ENCODE results near the gene SLC41A2. TPM values are rescaled to one million over a fixed set of nuclear protein-coding genes. Genes with fewer than 3 reads are reported as not detected.

SLC41A2 gene
- total RNA-seq, 1 donor from 2014 or later, result 7.6 TPM

- no peak for TF ChIP-seq CTCF (IDR thresholded peaks at IDR 0.05; ENCODE audit: unreplicated experiment)
- Mint-ChIP-seq H3K4me1 (ENCODE audit: low read depth) (peaks cover 7% of the 10 kb centered on the region), H3K4me3 (ENCODE audit: low read depth) (no peak overlapping the region), H3K36me3 (ENCODE audit: insufficient read depth) (no peaks in the 10 kb centered on the region), H3K27me3 (peaks cover 29% of the 10 kb centered on the region), H3K9me3 (ENCODE audit: low read depth) (peaks cover 2% of the 10 kb centered on the region), H3K27ac (no peak overlapping the region)
- no peak for DNase-seq (ENCODE audit: low spot score, unreplicated experiment)
These were observed 6.2 kb upstream of the SLC41A2 start for GRCh38 chr12:104964167-104964855.

- Mint-ChIP-seq H3K9me3 (ENCODE audit: low read depth) (peaks cover 2% of the 10 kb centered on the region), H3K27me3 (peaks cover 33% of the 10 kb centered on the region), H3K36me3 (ENCODE audit: insufficient read depth) (no peaks in the 10 kb centered on the region), H3K4me1 (ENCODE audit: low read depth) (peaks cover 7% of the 10 kb centered on the region), H3K27ac (no peak overlapping the region), H3K4me3 (ENCODE audit: low read depth) (no peak overlapping the region)
- no peak for DNase-seq (ENCODE audit: low spot score, unreplicated experiment)
- TF ChIP-seq CTCF (IDR thresholded peaks at IDR 0.05; ENCODE audit: unreplicated experiment), result no peak
These were observed 5.7 kb upstream of the SLC41A2 start for GRCh38 chr12:104963757-104964156.

- no peak for DNase-seq (ENCODE audit: low spot score, unreplicated experiment)
- Mint-ChIP-seq H3K27ac (no peak overlapping the region), H3K27me3 (peaks cover 54% of the 10 kb centered on the region), H3K9me3 (ENCODE audit: low read depth) (no peaks in the 10 kb centered on the region), H3K4me1 (ENCODE audit: low read depth) (peaks cover 8% of the 10 kb centered on the region), H3K36me3 (ENCODE audit: insufficient read depth) (no peaks in the 10 kb centered on the region), H3K4me3 (ENCODE audit: low read depth) (no peak overlapping the region)
- no peak for TF ChIP-seq CTCF (IDR thresholded peaks at IDR 0.05; ENCODE audit: unreplicated experiment)
These were observed 2.4 kb upstream of the SLC41A2 start for GRCh38 chr12:104960464-104960863.

- Mint-ChIP-seq H3K9me3 (ENCODE audit: low read depth) (no peaks in the 10 kb centered on the region), H3K36me3 (ENCODE audit: insufficient read depth) (no peaks in the 10 kb centered on the region), H3K27me3 (peaks cover 59% of the 10 kb centered on the region), H3K4me1 (ENCODE audit: low read depth) (peaks cover 8% of the 10 kb centered on the region), H3K4me3 (ENCODE audit: low read depth) (peak overlapping the region; percentile 76), H3K27ac (no peak overlapping the region)
- no peak for TF ChIP-seq CTCF (IDR thresholded peaks at IDR 0.05; ENCODE audit: unreplicated experiment)
- no peak for DNase-seq (ENCODE audit: low spot score, unreplicated experiment)
These were observed 1.3 kb upstream of the SLC41A2 start for GRCh38 chr12:104959335-104959841.

- no peak overlapping the region for H3K27ac Mint-ChIP-seq
- H3K4me1 Mint-ChIP-seq (ENCODE audit: low read depth), result peaks cover 8% of the 10 kb centered on the region
- no peaks in the 10 kb centered on the region for H3K36me3 Mint-ChIP-seq (ENCODE audit: insufficient read depth)
- no peak for DNase-seq (ENCODE audit: low spot score, unreplicated experiment)
- TF ChIP-seq CTCF (IDR thresholded peaks at IDR 0.05; ENCODE audit: unreplicated experiment), result no peak
- no peaks in the 10 kb centered on the region for H3K9me3 Mint-ChIP-seq (ENCODE audit: low read depth)
- peaks cover 63% of the 10 kb centered on the region for H3K27me3 Mint-ChIP-seq
- H3K4me3 Mint-ChIP-seq (ENCODE audit: low read depth), result peak overlapping the region; percentile 76
These were observed 780 bp upstream of the SLC41A2 start for GRCh38 chr12:104958805-104959334.

Measured in progenitor cell of endocrine pancreas (in vitro differentiated cells).